Suprapubic skin (tissue), 4 donors: ENCODE data around the gene TANGO2. TPM values are rescaled to one million over a fixed set of nuclear protein-coding genes. Genes with fewer than 3 reads are reported as not detected.

Experiments used
- DNase-seq, 2 donors: peaks; one replicate each; pipeline ENCODE4 v3.0.0-alpha.2; 2019; ENCODE audit warnings: low spot score in 2 of 2
- H3K27ac ChIP-seq: fragments of 200-600 bp; sonication (generic); one replicate; pipeline ENCODE4 v1.5.1; 2019
- H3K27me3 ChIP-seq: fragments of 200-600 bp; sonication (generic); one replicate; pipeline ENCODE4 v1.5.1; 2019
- H3K36me3 ChIP-seq: fragments of 200-600 bp; sonication (generic); one replicate; pipeline ENCODE4 v1.5.1; 2019
- H3K4me1 ChIP-seq: fragments of 200-600 bp; sonication (generic); one replicate; pipeline ENCODE4 v1.5.1; 2019
- H3K4me3 ChIP-seq: fragments of 200-600 bp; sonication (generic); one replicate; pipeline ENCODE4 v1.5.1; 2019; ENCODE audit warnings: mild to moderate bottlenecking
- H3K9me3 ChIP-seq: fragments of 200-600 bp; sonication (generic); one replicate; pipeline ENCODE4 v1.5.1; 2019
- CTCF ChIP-seq, 2 donors: fragments of 200-600 bp in 1 of 2; fragments of 450-650 bp in 1 of 2; sonication (generic) in 1 of 2; IDR thresholded peaks; one replicate each; pipeline ENCODE4 v1.5.1; 2016 to 2019; ENCODE audit warnings: antibody characterized with exemption in 2 of 2, mild to moderate bottlenecking in 1 of 2, moderate library complexity in 1 of 2
- EP300 ChIP-seq: sonication (generic); formaldehyde crosslinking; IDR thresholded peaks from one replicate; pipeline ENCODE4 v1.6.1; 2017; ENCODE audit warnings: antibody characterized with exemption
- POLR2A ChIP-seq, 2 donors: fragments of 450-650 bp; IDR thresholded peaks; one replicate each; pipeline ENCODE4 v1.6.1; 2017; ENCODE audit warnings: antibody characterized with exemption in 2 of 2, mild to moderate bottlenecking in 2 of 2, moderate library complexity in 2 of 2
- POLR2AphosphoS5 ChIP-seq, 3 donors: sonication (generic); formaldehyde crosslinking; IDR thresholded peaks; one replicate each; pipeline ENCODE4 v1.6.1; 2017; ENCODE audit warnings: antibody characterized with exemption in 3 of 3
- WGBS: methylation state at CpG from one replicate; pipeline ENCODE4 v1.1.5; 2018; 5-methylcytosine and 5-hydroxymethylcytosine counted together
- total RNA-seq, 4 donors: library from RNA; depleted of rRNA; stranded (reverse); fragments of >200 nt; gene quantifications; one replicate each; pipeline ENCODE4 v1.1.0, GENCODE V29; 2016

TANGO2 gene
- total RNA-seq, 4 donors from 2014 or later: 23.1 to 31.9 (median 26.8) TPM

- Histone ChIP-seq H3K27ac (no peak overlapping the region), H3K4me3 (no peak overlapping the region), H3K9me3 (no peaks in the 10 kb centered on the region), H3K36me3 (no peaks in the 10 kb centered on the region), H3K27me3 (no peaks in the 10 kb centered on the region), H3K4me1 (peaks cover 38% of the 10 kb centered on the region)
- WGBS: 88% methylated on average over 9 of the region's 9 CpGs
- TF ChIP-seq EP300: no peak
- no peak for TF ChIP-seq CTCF (IDR thresholded peaks at IDR 0.05)
- no peak for TF ChIP-seq POLR2AphosphoS5 (IDR thresholded peaks at IDR 0.05)
- no peak for TF ChIP-seq POLR2A (IDR thresholded peaks at IDR 0.05)
- no peak for DNase-seq
Observed at GRCh38 chr22:19988331-19988808, 32.5 kb upstream of the TANGO2 start.

- 83% methylated on average over 10 of the region's 18 CpGs for WGBS
- peaks cover 32% of the 10 kb centered on the region for H3K4me1 ChIP-seq
- H3K27me3 ChIP-seq: no peaks in the 10 kb centered on the region
- DNase-seq: no peak
- no peaks in the 10 kb centered on the region for H3K9me3 ChIP-seq
- no peak overlapping the region for H3K27ac ChIP-seq
- H3K36me3 ChIP-seq: no peaks in the 10 kb centered on the region
- TF ChIP-seq POLR2AphosphoS5 (IDR thresholded peaks at IDR 0.05) (no peak), CTCF (IDR thresholded peaks at IDR 0.05) (no peak), POLR2A (IDR thresholded peaks at IDR 0.05) (no peak), EP300 (no peak)
- H3K4me3 ChIP-seq: no peak overlapping the region
Observed at GRCh38 chr22:19988965-19989724, 31.8 kb upstream of the TANGO2 start.

GRCh38 chr22:19989725-19990067 lies 31.2 kb upstream of the TANGO2 start:
- H3K4me3 ChIP-seq: no peak overlapping the region
- H3K9me3 ChIP-seq: no peaks in the 10 kb centered on the region
- H3K27me3 ChIP-seq: no peaks in the 10 kb centered on the region
- TF ChIP-seq EP300: no peak
- TF ChIP-seq POLR2A (IDR thresholded peaks at IDR 0.05): no peak
- no peak for TF ChIP-seq CTCF (IDR thresholded peaks at IDR 0.05)
- no peak for TF ChIP-seq POLR2AphosphoS5 (IDR thresholded peaks at IDR 0.05)
- no CpG with 5 or more reads among the region's 3 CpGs for WGBS
- peaks cover 27% of the 10 kb centered on the region for H3K4me1 ChIP-seq
- DNase-seq: no peak
- no peaks in the 10 kb centered on the region for H3K36me3 ChIP-seq
- H3K27ac ChIP-seq: no peak overlapping the region

- Histone ChIP-seq H3K4me1 (peaks cover 22% of the 10 kb centered on the region), H3K9me3 (no peaks in the 10 kb centered on the region), H3K27ac (no peak overlapping the region), H3K36me3 (no peaks in the 10 kb centered on the region), H3K4me3 (no peak overlapping the region), H3K27me3 (no peaks in the 10 kb centered on the region)
- TF ChIP-seq POLR2AphosphoS5 (IDR thresholded peaks at IDR 0.05) (no peak), EP300 (no peak), POLR2A (IDR thresholded peaks at IDR 0.05) (no peak), CTCF (IDR thresholded peaks at IDR 0.05) (no peak)
- WGBS: 79% methylated on average over 2 of the region's 2 CpGs
- DNase-seq: no peak
Observed at GRCh38 chr22:19990188-19990587, 30.7 kb upstream of the TANGO2 start.

- Histone ChIP-seq H3K36me3 (no peaks in the 10 kb centered on the region), H3K9me3 (no peaks in the 10 kb centered on the region), H3K27me3 (no peaks in the 10 kb centered on the region), H3K4me3 (no peak overlapping the region), H3K27ac (no peak overlapping the region), H3K4me1 (peaks cover 20% of the 10 kb centered on the region)
- WGBS: 100% methylated on average over 3 of the region's 20 CpGs
- DNase-seq: no peak
- no peak for TF ChIP-seq POLR2AphosphoS5 (IDR thresholded peaks at IDR 0.05)
- no peak for TF ChIP-seq CTCF (IDR thresholded peaks at IDR 0.05)
- no peak for TF ChIP-seq EP300
- TF ChIP-seq POLR2A (IDR thresholded peaks at IDR 0.05): no peak
Observed at GRCh38 chr22:19990609-19991394, 30.1 kb upstream of the TANGO2 start.
